ENCODE measurements around the gene PROCA1. TPM values are rescaled to one million over a fixed set of nuclear protein-coding genes. Genes with fewer than 3 reads are reported as not detected.
A peak's percentile ranks its signal among the peaks of the same experiment; 100 is the strongest.

PROCA1 gene
- total and polyA plus RNA-seq, 7 donors = 0.54 to 2.3 (median 1.1) TPM; not detected in 1

DNA sequence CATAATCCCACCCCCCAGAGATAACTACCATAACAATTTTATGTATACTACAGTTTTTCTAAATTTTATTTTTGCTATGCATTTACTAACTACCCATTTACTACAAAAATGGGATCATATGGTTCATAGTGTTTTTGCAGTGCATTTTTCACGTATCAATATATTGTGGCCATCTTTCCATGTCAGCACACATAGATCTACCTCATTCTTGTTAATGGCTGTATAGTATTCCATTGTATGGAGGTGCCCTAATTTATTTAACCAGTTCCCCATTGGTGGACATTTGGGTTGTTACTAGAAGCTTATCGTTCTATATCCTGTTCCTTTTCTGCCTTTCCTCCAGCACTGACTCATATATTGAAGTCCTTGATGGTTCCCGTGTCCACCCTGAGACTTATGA, 22.7 kb downstream of the PROCA1 start:
- Histone ChIP-seq H3K36me3 (peaks cover 69 to 100% (median 89%) of the 10 kb centered on the region in 4 donors), H3K27ac (no peak overlapping the region), H3K4me3 (no peak overlapping the region), H3K4me1 (peaks cover 0 to 4% (median 2%) of the 10 kb centered on the region in 4 donors), H3K27me3 (no peaks in the 10 kb centered on the region), H3K9me3 (no peaks in the 10 kb centered on the region)
- 97 to 99% methylated on average over 3 of the region's 3 CpGs for WGBS, 2 donors
- TF ChIP-seq EP300 (IDR thresholded peaks at IDR 0.05) (no peak), POLR2A (IDR thresholded peaks at IDR 0.05) (no peak), POLR2AphosphoS5 (IDR thresholded peaks at IDR 0.05) (no peak)
- TF ChIP-seq, protein P1, sequence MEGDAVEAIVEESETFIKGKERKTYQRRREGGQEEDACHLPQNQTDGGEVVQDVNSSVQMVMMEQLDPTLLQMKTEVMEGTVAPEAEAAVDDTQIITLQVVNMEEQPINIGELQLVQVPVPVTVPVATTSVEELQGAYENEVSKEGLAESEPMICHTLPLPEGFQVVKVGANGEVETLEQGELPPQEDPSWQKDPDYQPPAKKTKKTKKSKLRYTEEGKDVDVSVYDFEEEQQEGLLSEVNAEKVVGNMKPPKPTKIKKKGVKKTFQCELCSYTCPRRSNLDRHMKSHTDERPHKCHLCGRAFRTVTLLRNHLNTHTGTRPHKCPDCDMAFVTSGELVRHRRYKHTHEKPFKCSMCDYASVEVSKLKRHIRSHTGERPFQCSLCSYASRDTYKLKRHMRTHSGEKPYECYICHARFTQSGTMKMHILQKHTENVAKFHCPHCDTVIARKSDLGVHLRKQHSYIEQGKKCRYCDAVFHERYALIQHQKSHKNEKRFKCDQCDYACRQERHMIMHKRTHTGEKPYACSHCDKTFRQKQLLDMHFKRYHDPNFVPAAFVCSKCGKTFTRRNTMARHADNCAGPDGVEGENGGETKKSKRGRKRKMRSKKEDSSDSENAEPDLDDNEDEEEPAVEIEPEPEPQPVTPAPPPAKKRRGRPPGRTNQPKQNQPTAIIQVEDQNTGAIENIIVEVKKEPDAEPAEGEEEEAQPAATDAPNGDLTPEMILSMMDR (IDR thresholded peaks at IDR 0.05) = no peak
- intact Hi-C loops (cut with DNase I) = no loop called here
- no peak for DNase-seq

DNA sequence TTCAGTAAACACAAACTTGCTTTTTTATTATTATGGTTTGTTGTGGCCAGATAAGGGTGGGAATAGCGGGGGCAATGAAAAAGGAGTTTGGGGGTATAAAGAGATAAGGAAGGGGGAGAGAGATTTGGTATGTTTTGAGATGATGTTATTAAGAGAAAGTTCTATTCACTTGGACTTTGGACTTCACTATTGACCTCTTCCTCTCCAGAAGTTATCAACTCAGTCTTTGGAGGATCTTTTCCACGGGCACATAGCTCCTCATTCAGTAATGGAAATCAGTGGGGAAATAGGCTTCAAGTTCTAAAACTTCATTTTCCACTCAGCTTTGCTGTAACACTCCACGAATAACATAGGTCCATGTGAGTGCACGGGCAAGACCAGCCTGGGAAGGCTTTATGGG, 23.2 kb downstream of the PROCA1 start:
- Histone ChIP-seq H3K4me1 (peaks cover 0 to 4% (median 2%) of the 10 kb centered on the region in 4 donors), H3K27ac (no peak overlapping the region), H3K27me3 (no peaks in the 10 kb centered on the region), H3K36me3 (peaks cover 69 to 100% (median 88%) of the 10 kb centered on the region in 4 donors), H3K9me3 (no peaks in the 10 kb centered on the region), H3K4me3 (no peak overlapping the region)
- intact Hi-C loops (cut with DNase I) = no loop called here
- 83 to 93% methylated on average over 4 of the region's 4 CpGs for WGBS, 2 donors
- no peak for DNase-seq
- TF ChIP-seq, protein P1 (IDR thresholded peaks at IDR 0.05) = no peak
- TF ChIP-seq EP300 (IDR thresholded peaks at IDR 0.05) (no peak), POLR2AphosphoS5 (IDR thresholded peaks at IDR 0.05) (no peak), POLR2A (IDR thresholded peaks at IDR 0.05) (no peak)

GRCh38 chr17:28686296-28686695, 25.4 kb downstream of the PROCA1 start:
- WGBS, 2 donors = 87 to 97% methylated on average over 4 of the region's 4 CpGs
- Histone ChIP-seq H3K36me3 (peaks cover 89 to 100% (median 97%) of the 10 kb centered on the region in 4 donors), H3K27me3 (no peaks in the 10 kb centered on the region), H3K4me3 (no peak overlapping the region), H3K4me1 (peaks cover 0 to 4% (median 2%) of the 10 kb centered on the region in 4 donors), H3K9me3 (no peaks in the 10 kb centered on the region), H3K27ac (no peak overlapping the region)
- intact Hi-C loops (cut with DNase I) = no loop called here
- no peak for DNase-seq
- TF ChIP-seq POLR2AphosphoS5 (IDR thresholded peaks at IDR 0.05) (no peak), POLR2A (IDR thresholded peaks at IDR 0.05) (no peak), EP300 (IDR thresholded peaks at IDR 0.05) (no peak)
- TF ChIP-seq, protein P1 (IDR thresholded peaks at IDR 0.05) = no peak

GRCh38 chr17:28685366-28685765, 26.3 kb downstream of the PROCA1 start:
- intact Hi-C loops (cut with DNase I) = no loop called here
- no peak for DNase-seq

More at GRCh38 chr17:28685366-28685765, 26.3 kb downstream of the PROCA1 start:
- Histone ChIP-seq H3K27ac (peak overlapping the region in 1 of 4 donors; percentile 25), H3K9me3 (no peaks in the 10 kb centered on the region), H3K4me3 (no peak overlapping the region), H3K4me1 (peaks cover 0 to 4% (median 2%) of the 10 kb centered on the region in 4 donors), H3K36me3 (peaks cover 88 to 100% (median 97%) of the 10 kb centered on the region in 4 donors), H3K27me3 (no peaks in the 10 kb centered on the region)
- 88 to 95% methylated on average over 5 of the region's 5 CpGs for WGBS, 2 donors
- TF ChIP-seq POLR2A (IDR thresholded peaks at IDR 0.05) (no peak), EP300 (IDR thresholded peaks at IDR 0.05) (no peak), POLR2AphosphoS5 (IDR thresholded peaks at IDR 0.05) (no peak)
- TF ChIP-seq, protein P1 (IDR thresholded peaks at IDR 0.05) = no peak
